ENCODE results near the gene PDSS2.

DNA sequence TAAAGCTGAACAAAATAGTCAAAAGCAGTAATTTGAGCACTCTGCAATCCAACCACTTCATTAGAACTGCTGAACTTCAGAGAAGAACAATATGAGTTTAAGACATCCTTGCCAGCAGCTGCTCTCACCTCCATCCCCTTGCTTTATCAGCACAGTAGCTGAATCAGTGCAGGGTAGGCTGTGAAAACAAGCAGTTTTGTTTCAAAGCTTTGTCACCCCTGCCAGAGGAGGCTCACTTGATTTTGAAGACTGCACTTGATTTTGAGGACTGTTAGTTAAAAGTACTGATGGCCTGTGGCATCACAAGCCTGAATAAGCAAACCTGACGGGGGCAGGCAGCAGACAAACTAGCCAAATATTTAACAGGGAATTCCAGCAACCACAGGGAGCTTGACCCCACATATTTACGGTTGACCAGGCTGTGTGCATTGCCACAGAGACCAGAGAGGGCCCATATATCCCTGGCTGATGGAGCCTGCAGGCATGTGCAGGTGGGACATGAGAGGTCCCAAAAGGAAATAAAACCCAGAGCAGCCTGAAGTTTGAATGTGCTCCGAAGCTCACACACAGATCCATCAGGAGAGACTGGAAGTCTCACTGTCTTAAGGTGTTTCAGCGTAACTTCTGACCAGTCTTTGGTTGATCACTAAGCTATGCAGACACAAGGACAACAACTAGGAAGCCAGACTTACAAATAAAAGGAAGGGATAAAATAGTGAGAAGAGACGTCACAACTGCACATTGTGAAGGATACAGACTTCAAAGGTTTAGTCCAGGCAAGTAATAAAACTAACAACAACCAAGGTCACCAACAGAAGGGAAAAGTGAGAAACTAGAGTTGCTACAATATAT, 97.4 kb downstream of the PDSS2 start:
- TF ChIP-seq, protein P1, sequence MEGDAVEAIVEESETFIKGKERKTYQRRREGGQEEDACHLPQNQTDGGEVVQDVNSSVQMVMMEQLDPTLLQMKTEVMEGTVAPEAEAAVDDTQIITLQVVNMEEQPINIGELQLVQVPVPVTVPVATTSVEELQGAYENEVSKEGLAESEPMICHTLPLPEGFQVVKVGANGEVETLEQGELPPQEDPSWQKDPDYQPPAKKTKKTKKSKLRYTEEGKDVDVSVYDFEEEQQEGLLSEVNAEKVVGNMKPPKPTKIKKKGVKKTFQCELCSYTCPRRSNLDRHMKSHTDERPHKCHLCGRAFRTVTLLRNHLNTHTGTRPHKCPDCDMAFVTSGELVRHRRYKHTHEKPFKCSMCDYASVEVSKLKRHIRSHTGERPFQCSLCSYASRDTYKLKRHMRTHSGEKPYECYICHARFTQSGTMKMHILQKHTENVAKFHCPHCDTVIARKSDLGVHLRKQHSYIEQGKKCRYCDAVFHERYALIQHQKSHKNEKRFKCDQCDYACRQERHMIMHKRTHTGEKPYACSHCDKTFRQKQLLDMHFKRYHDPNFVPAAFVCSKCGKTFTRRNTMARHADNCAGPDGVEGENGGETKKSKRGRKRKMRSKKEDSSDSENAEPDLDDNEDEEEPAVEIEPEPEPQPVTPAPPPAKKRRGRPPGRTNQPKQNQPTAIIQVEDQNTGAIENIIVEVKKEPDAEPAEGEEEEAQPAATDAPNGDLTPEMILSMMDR (IDR thresholded peaks at IDR 0.05), result no peak
- no peak for TF ChIP-seq POLR2A (IDR thresholded peaks at IDR 0.05)
